HepG2 (cell line): ENCODE measurements around the gene HRH3. TPM values are rescaled to one million over a fixed set of nuclear protein-coding genes. Genes with fewer than 3 reads are reported as not detected.

Source experiments
- ATAC-seq: fragments of 200-7000 bp; cut with Tn5 transposase; 3 replicates; pipeline ENCODE4 v1.9.1; 2020; ENCODE audit warnings: mild to moderate bottlenecking, moderate library complexity
- BruUV-seq: library from RNA; stranded (reverse); fragments of 400-500 nt; replicated peaks from 2 replicates; lab custom pipeline; 2021; lab: Mats Ljungman, UMichigan
- CTCF ChIA-PET: fragments of 300-600 bp; formaldehyde crosslinking; extraction: SDS; loops from one replicate; lab custom pipeline; 2021; ENCODE audit warnings: low total read pairs, inconsistent platforms, low intra/inter-chr PET ratio; lab: Yijun Ruan, JAX
- POLR2A ChIA-PET: fragments of 350-600 bp; sonication (Branson Sonifier 250); formaldehyde crosslinking; loops from one replicate; lab custom pipeline; 2020; ENCODE audit warnings: antibody characterized with exemption, inconsistent platforms; lab: Yijun Ruan, JAX
- DNase-seq: peaks from one replicate; pipeline ENCODE4 v3.0.0-alpha.2; 2015; ENCODE audit warnings: low spot score
- FAIRE-seq: peaks from 3 replicates; lab custom pipeline; 2011; peaks lifted over from hg19 to GRCh38; lab: Jason Lieb, UNC
- H2AFZ ChIP-seq: one replicate; pipeline ENCODE4 v1.6.1; 2011; ENCODE audit warnings: low read length, inconsistent platforms
- H3K27ac ChIP-seq: fragments of 300-600 bp; 3 replicates; pipeline ENCODE4 v1.8.0; 2011; ENCODE audit warnings: mixed run types, mild to moderate bottlenecking, mixed read lengths, low read length, inconsistent platforms; ENCODE audit not compliant: insufficient read depth; ENCODE audit errors: extremely low read length
- H3K27me3 ChIP-seq, 2 experiments: fragments of 200-600 bp in 1 of 2; 2 replicates in 1 of 2; 3 replicates in 1 of 2; pipeline versions ENCODE4 v1.6.0 to v1.8.0; 2011; ENCODE audit warnings: low read length in 2 of 2, mild to moderate bottlenecking in 2 of 2, moderate library complexity in 2 of 2, inconsistent platforms in 1 of 2; ENCODE audit not compliant: insufficient read depth in 2 of 2, control insufficient read depth in 1 of 2
- H3K36me3 ChIP-seq, 2 experiments: fragments of 200-600 bp in 1 of 2; replicated peaks in 1 of 2; 2 replicates in 1 of 2; 3 replicates in 1 of 2; pipeline versions ENCODE4 v1.5.1 to v1.8.0; 2011; ENCODE audit warnings: low read length in 2 of 2, inconsistent platforms in 1 of 2; ENCODE audit not compliant: insufficient read depth in 2 of 2, control insufficient read depth in 1 of 2
- H3K4me1 ChIP-seq: 2 replicates; pipeline ENCODE4 v1.5.1; 2012; ENCODE audit warnings: low read length, inconsistent platforms; ENCODE audit not compliant: insufficient read depth
- H3K4me2 ChIP-seq: 2 replicates; pipeline ENCODE4 v1.6.0; 2011; ENCODE audit warnings: low read depth, low read length, inconsistent platforms
- H3K4me3 ChIP-seq, 3 experiments: fragments of 200-600 bp in 1 of 3; sonication (generic), shearing (Covaris generic) in 1 of 3; replicated peaks in 1 of 3; 2 replicates each; pipeline ENCODE4 v1.5.1; 2011 to 2016; ENCODE audit warnings: low read length in 3 of 3, inconsistent platforms in 2 of 3, low read depth in 2 of 3, mild to moderate bottlenecking in 2 of 3, control low read depth in 1 of 3, mixed read lengths in 1 of 3; ENCODE audit not compliant: insufficient read depth in 1 of 3
- H3K79me2 ChIP-seq: one replicate; pipeline ENCODE4 v1.6.1; 2011; ENCODE audit warnings: low read length, inconsistent platforms; ENCODE audit not compliant: insufficient read depth
- H3K9ac ChIP-seq: 2 replicates; pipeline ENCODE4 v1.6.0; 2011; ENCODE audit warnings: mild to moderate bottlenecking, low read depth, low read length, inconsistent platforms; ENCODE audit not compliant: insufficient read depth
- H3K9me3 ChIP-seq: 2 replicates; pipeline ENCODE4 v1.5.1; 2012; ENCODE audit warnings: mild to moderate bottlenecking, low read length
- H4K20me1 ChIP-seq: 2 replicates; pipeline ENCODE4 v1.6.0; 2011; ENCODE audit warnings: inconsistent platforms, mild to moderate bottlenecking, low read length, moderate library complexity; ENCODE audit not compliant: insufficient read depth
- EED ChIP-seq: sonication (generic); formaldehyde crosslinking; IDR thresholded peaks from 2 replicates; pipeline ENCODE4 v1.5.0; 2020; ENCODE audit warnings: mild to moderate bottlenecking, missing genetic modification reagents
- MAFF ChIP-seq: IDR thresholded peaks from 2 replicates; pipeline ENCODE4 v1.6.1; 2011; ENCODE audit warnings: low read depth, low read length, improper control_type of control experiment
- MAFK ChIP-seq, 2 experiments: IDR thresholded peaks in 1 of 2; conservative IDR thresholded peaks in 1 of 2; 2 replicates each; pipeline ENCODE4 v1.6.1; 2011; ENCODE audit warnings: improper control_type of control experiment in 2 of 2, low read length in 2 of 2
- NCOR1 ChIP-seq: fragments of 200-600 bp; sonication (generic); IDR thresholded peaks from 2 replicates; pipeline ENCODE4 v1.7.0; 2017; ENCODE audit warnings: antibody characterized with exemption, low read length, borderline replicate concordance
- PPARG ChIP-seq: conservative IDR thresholded peaks from 2 replicates; pipeline ENCODE4 v1.6.1; 2016; ENCODE audit warnings: missing biosample characterization, missing genetic modification reagents
- RBM22 ChIP-seq: fragments of 200-400 bp; formaldehyde crosslinking; optimal IDR thresholded peaks from 2 replicates; pipeline ENCODE3; 2017; ENCODE audit warnings: mild to moderate bottlenecking, low read length, moderate library complexity
- TSC22D2 ChIP-seq: sonication (generic); formaldehyde crosslinking; IDR thresholded peaks from 2 replicates; pipeline ENCODE4 v1.5.1; 2020; ENCODE audit warnings: missing genetic modification reagents, mild to moderate bottlenecking, borderline replicate concordance
- ZNF207 ChIP-seq: fragments of 450-650 bp; IDR thresholded peaks from 2 replicates; pipeline ENCODE4 v1.6.1; 2016; ENCODE audit warnings: antibody characterized with exemption, borderline replicate concordance
- ZNF674 ChIP-seq: sonication (generic); formaldehyde crosslinking; IDR thresholded peaks from 2 replicates; pipeline ENCODE4 v1.5.0; 2020; ENCODE audit warnings: low read depth, mild to moderate bottlenecking, missing genetic modification reagents
- WGBS: methylation state at CpG from one replicate; pipeline ENCODE4 v1.1.6; 2017; ENCODE audit warnings: low lambda C conversion rate; 5-methylcytosine and 5-hydroxymethylcytosine counted together
- in situ Hi-C: cut with HindIII; loops from 2 replicates; pipeline ENCODE4 v1.10.0; 2017; ENCODE audit warnings: low pct_unique_long_range_greater_than_20kb; ENCODE audit not compliant: extremely low pct_ligation_motif_present
- intact Hi-C: fragments of 100-400 bp; cut with micrococcal nuclease; formaldehyde crosslinking; loops from one replicate; pipeline ENCODE4 v1.10.0; 2022; ENCODE audit not compliant: unreplicated experiment
- polyA plus RNA-seq, 8 experiments: library from polyadenylated mRNA; depleted of rRNA in 3 of 8; stranded (reverse) in 7 of 8; unstranded in 1 of 8; fragments of >200 nt; fragmentation: Illumina TruSeq in 4 of 8; extraction: Trizol in 4 of 8; gene quantifications; 2 replicates each; pipeline versions ENCODE4 v1.2.1 to v1.2.3, GENCODE V29; 2011 to 2016; ENCODE audit warnings: low read depth in 4 of 8, missing spikeins in 1 of 8, mixed read lengths in 1 of 8; ENCODE audit not compliant: insufficient read depth in 1 of 8
- total RNA-seq, 5 experiments: library from RNA; depleted of rRNA; stranded (reverse); fragments of >200 nt; fragmentation: Illumina TruSeq; extraction: Trizol; gene quantifications; 2 replicates each; pipeline ENCODE4 v1.2.3, GENCODE V29; 2016; ENCODE audit warnings: low read depth in 1 of 5
- TF ChIP-seq, protein P1 (sequence below): sonication (generic); formaldehyde crosslinking; IDR thresholded peaks from 2 replicates; pipeline ENCODE4 v1.4.0; 2020; ENCODE audit warnings: mild to moderate bottlenecking, missing genetic modification reagents, borderline replicate concordance

HRH3 gene
- total and polyA plus RNA-seq, 2 of the 13 experiments (the other 11 are each of a cell fraction or from before 2014, with no cell fraction given): 0.18 TPM; not detected in 1

DNA sequence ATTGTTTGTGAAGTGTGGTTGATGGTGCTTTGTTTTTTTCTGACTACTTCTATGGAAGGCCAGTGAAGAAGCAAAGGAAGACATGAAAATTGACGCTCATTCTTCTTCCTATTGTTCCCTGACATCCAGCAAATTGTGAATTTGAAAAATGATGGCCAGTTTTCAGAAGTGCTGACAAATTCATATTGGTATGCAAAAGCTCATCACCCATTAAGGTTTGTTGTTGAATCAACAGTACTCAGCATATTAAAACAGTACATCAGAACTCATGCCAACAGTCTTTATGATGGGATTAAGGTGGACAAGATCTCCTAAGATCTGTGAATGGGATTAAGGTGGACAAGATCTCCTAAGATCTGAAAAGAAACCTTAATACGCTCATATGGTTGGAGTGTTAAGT, 38.3 kb downstream of the HRH3 start:
- Histone ChIP-seq H3K9ac (peak overlapping the region; percentile 97), H3K36me3 (peaks cover 9 to 14% of the 10 kb centered on the region in 2 experiments; a peak in 4 of 5 replicates), H3K4me1 (peaks cover 39% of the 10 kb centered on the region), H3K4me2 (peak overlapping the region; percentile 70), H3K79me2 (peaks cover 25% of the 10 kb centered on the region), H3K4me3 (peak overlapping the region; percentile 87 to 96 (median 90); a peak in 5 of 6 replicates), H3K27me3 (no peaks in the 10 kb centered on the region; a peak in 2 of 5 replicates), H3K9me3 (no peaks in the 10 kb centered on the region), H3K27ac (peak overlapping the region; percentile 90), H4K20me1 (no peaks in the 10 kb centered on the region), H2AFZ (no peak overlapping the region)
- DNase-seq (no peak), ATAC-seq (no peak), FAIRE-seq (no peak)
- POLR2A ChIA-PET: interaction anchor here (1.8 kb wide), 1 partner anchor 115 kb away, joined by 6 read pairs; no protein-coding TSS in a partner anchor
- CTCF ChIA-PET: no interaction called here
- TF ChIP-seq TSC22D2 (CRISPR knock-in tag): no peak
- no peak for TF ChIP-seq ZNF207
- TF ChIP-seq, protein P1, sequence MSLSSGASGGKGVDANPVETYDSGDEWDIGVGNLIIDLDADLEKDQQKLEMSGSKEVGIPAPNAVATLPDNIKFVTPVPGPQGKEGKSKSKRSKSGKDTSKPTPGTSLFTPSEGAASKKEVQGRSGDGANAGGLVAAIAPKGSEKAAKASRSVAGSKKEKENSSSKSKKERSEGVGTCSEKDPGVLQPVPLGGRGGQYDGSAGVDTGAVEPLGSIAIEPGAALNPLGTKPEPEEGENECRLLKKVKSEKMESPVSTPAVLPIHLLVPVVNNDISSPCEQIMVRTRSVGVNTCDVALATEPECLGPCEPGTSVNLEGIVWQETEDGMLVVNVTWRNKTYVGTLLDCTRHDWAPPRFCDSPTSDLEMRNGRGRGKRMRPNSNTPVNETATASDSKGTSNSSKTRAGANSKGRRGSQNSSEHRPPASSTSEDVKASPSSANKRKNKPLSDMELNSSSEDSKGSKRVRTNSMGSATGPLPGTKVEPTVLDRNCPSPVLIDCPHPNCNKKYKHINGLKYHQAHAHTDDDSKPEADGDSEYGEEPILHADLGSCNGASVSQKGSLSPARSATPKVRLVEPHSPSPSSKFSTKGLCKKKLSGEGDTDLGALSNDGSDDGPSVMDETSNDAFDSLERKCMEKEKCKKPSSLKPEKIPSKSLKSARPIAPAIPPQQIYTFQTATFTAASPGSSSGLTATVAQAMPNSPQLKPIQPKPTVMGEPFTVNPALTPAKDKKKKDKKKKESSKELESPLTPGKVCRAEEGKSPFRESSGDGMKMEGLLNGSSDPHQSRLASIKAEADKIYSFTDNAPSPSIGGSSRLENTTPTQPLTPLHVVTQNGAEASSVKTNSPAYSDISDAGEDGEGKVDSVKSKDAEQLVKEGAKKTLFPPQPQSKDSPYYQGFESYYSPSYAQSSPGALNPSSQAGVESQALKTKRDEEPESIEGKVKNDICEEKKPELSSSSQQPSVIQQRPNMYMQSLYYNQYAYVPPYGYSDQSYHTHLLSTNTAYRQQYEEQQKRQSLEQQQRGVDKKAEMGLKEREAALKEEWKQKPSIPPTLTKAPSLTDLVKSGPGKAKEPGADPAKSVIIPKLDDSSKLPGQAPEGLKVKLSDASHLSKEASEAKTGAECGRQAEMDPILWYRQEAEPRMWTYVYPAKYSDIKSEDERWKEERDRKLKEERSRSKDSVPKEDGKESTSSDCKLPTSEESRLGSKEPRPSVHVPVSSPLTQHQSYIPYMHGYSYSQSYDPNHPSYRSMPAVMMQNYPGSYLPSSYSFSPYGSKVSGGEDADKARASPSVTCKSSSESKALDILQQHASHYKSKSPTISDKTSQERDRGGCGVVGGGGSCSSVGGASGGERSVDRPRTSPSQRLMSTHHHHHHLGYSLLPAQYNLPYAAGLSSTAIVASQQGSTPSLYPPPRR (CRISPR knock-in tag): no peak
- TF ChIP-seq MAFF: peak; percentile 66; the same call in 1 of the 2 replicates
- TF ChIP-seq ZNF674 (CRISPR knock-in tag): no peak
- TF ChIP-seq NCOR1: no peak
- TF ChIP-seq MAFK (conservative IDR thresholded peaks at IDR 0.05 in 1 of 2, IDR thresholded peaks at IDR 0.05 in 1 of 2; ENCODE audit: low read length in 2 of 2): peak; percentile 67 to 75
- 0 out of 2 replicates have a peak, but pooled peaks have one; percentile 14 for TF ChIP-seq PPARG (CRISPR knock-in tag)
- TF ChIP-seq EED (CRISPR knock-in tag): no peak
- TF ChIP-seq RBM22: peak; percentile 86
- 93% methylated on average over 2 of the region's 2 CpGs for WGBS
- in situ Hi-C loops: no loop called here
- intact Hi-C loops: loop anchor here (1.0 kb wide), 1 partner anchor 56 kb away; the partner anchor contains the start of gene OSBPL2
- no TSS peak for BruUV-seq
